HepG2 (cell line): Measurements from ENCODE around the gene KLHL5. TPM values are rescaled to one million over a fixed set of nuclear protein-coding genes. Genes with fewer than 3 reads are reported as not detected.

Experiments used
- AGO1 ChIP-seq: fragments of 200-400 bp; formaldehyde crosslinking; IDR thresholded peaks from 2 replicates; pipeline ENCODE4 v1.6.1; 2017; ENCODE audit warnings: mild to moderate bottlenecking, low read depth, low read length, moderate library complexity; ENCODE audit not compliant: poor library complexity, severe bottlenecking
- ESRRA ChIP-seq: sonication (generic); formaldehyde crosslinking; IDR thresholded peaks from 2 replicates; pipeline ENCODE4 v1.5.1; 2020; ENCODE audit warnings: mild to moderate bottlenecking, low read depth, missing genetic modification reagents
- ETV6 ChIP-seq: sonication (generic); formaldehyde crosslinking; conservative IDR thresholded peaks from 2 replicates; pipeline ENCODE4 v1.4.0; 2020; ENCODE audit warnings: missing genetic modification reagents
- HMG20B ChIP-seq: conservative IDR thresholded peaks from 2 replicates; pipeline ENCODE4 v1.6.1; 2016; ENCODE audit warnings: missing genetic modification reagents, missing compliant biosample characterization
- RBAK ChIP-seq: sonication (generic); formaldehyde crosslinking; IDR thresholded peaks from 2 replicates; pipeline ENCODE4 v1.5.1; 2020; ENCODE audit warnings: mild to moderate bottlenecking, missing genetic modification reagents
- TBX2 ChIP-seq: sonication (generic); formaldehyde crosslinking; IDR thresholded peaks from 2 replicates; pipeline ENCODE4 v1.5.0; 2020; ENCODE audit warnings: missing genetic modification reagents, mild to moderate bottlenecking, borderline replicate concordance
- ZFYVE20 ChIP-seq: sonication (generic); formaldehyde crosslinking; IDR thresholded peaks from 2 replicates; pipeline ENCODE4 v1.8.0; 2023; ENCODE audit warnings: low read depth, mild to moderate bottlenecking, moderate library complexity, missing genetic modification reagents, borderline replicate concordance
- ZNF451 ChIP-seq: sonication (generic); formaldehyde crosslinking; IDR thresholded peaks from 2 replicates; pipeline ENCODE4 v1.5.0; 2020; ENCODE audit warnings: mild to moderate bottlenecking, missing genetic modification reagents
- ZSCAN12 ChIP-seq: sonication (generic); formaldehyde crosslinking; IDR thresholded peaks from 2 replicates; pipeline ENCODE4 v1.9.0; 2021; ENCODE audit warnings: mild to moderate bottlenecking, missing genetic modification reagents
- polyA plus RNA-seq, 8 experiments: library from polyadenylated mRNA; depleted of rRNA in 3 of 8; stranded (reverse) in 7 of 8; unstranded in 1 of 8; fragments of >200 nt; fragmentation: Illumina TruSeq in 4 of 8; extraction: Trizol in 4 of 8; gene quantifications; 2 replicates each; pipeline versions ENCODE4 v1.2.1 to v1.2.3, GENCODE V29; 2011 to 2016; ENCODE audit warnings: low read depth in 4 of 8, missing spikeins in 1 of 8, mixed read lengths in 1 of 8; ENCODE audit not compliant: insufficient read depth in 1 of 8
- total RNA-seq, 5 experiments: library from RNA; depleted of rRNA; stranded (reverse); fragments of >200 nt; fragmentation: Illumina TruSeq; extraction: Trizol; gene quantifications; 2 replicates each; pipeline ENCODE4 v1.2.3, GENCODE V29; 2016; ENCODE audit warnings: low read depth in 1 of 5
- TF ChIP-seq, protein P1 (sequence below): sonication (generic); formaldehyde crosslinking; IDR thresholded peaks from 2 replicates; pipeline ENCODE4 v1.5.0; 2020; ENCODE audit warnings: mild to moderate bottlenecking, missing genetic modification reagents
- TF ChIP-seq, protein P2 (sequence below): sonication (generic); formaldehyde crosslinking; IDR thresholded peaks from 2 replicates; pipeline ENCODE4 v1.4.0; 2020; ENCODE audit warnings: missing genetic modification reagents, borderline replicate concordance
- TF ChIP-seq, protein P3 (sequence below), 2 experiments: IDR thresholded peaks; 2 replicates each; pipeline ENCODE4 v1.6.1; 2011 to 2012; ENCODE audit warnings: low read length in 2 of 2, borderline replicate concordance in 1 of 2, low read depth in 1 of 2, mild to moderate bottlenecking in 1 of 2, moderate library complexity in 1 of 2
- TF ChIP-seq, protein P4 (sequence below): sonication (generic); formaldehyde crosslinking; IDR thresholded peaks from 2 replicates; pipeline ENCODE4 v1.4.0; 2020; ENCODE audit warnings: mild to moderate bottlenecking, missing genetic modification reagents
- TF ChIP-seq, protein P5 (sequence below): IDR thresholded peaks from 2 replicates; pipeline ENCODE4 v1.6.1; 2018; ENCODE audit warnings: missing genetic modification reagents

KLHL5 gene
- total and polyA plus RNA-seq, 2 of the 13 experiments (the other 11 are each of a cell fraction or from before 2014, with no cell fraction given): 36.2 to 38.7 TPM

DNA sequence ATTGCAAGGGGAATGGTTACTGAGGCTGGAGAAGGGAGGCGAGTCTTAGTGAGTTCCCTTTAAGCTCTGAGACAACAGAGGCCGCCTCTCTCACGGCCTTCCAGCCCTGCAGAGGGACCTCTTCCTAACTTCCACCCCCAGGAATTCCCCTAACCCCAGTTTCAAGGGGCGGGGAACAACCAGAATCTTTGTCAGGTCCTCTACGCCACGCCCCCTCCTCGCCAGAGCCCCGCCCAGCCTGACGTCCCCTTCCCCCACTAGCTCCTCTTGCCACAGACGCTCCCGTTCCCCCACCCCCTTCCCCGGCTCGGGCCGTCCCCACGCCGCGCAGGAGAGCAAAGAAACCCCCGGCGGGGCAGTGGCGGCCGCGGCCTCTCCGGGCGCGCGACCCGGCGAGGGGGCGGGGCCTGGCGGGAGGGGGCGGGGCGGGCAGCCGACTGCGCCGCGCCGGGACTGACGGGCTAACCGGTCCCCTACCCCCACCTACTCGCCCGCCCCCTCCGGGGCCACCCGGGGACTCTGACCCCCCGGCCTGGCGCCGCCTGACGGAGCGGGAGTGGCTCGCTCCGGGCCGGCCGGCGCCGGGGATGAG is 17.6 kb upstream of the KLHL5 start (continued):
- TF ChIP-seq TBX2 (peak; percentile 59; the same call in 1 of the 2 replicates), ZSCAN12 (CRISPR knock-in tag) (no peak), ETV6 (CRISPR knock-in tag) (no peak), ESRRA (CRISPR knock-in tag) (no peak), ZNF451 (CRISPR knock-in tag) (no peak), HMG20B (CRISPR knock-in tag) (peak; percentile 46; the same call in 1 of the 2 replicates), ZFYVE20 (CRISPR knock-in tag) (no peak), AGO1 (no peak), RBAK (CRISPR knock-in tag) (no peak)
- TF ChIP-seq, protein P1, sequence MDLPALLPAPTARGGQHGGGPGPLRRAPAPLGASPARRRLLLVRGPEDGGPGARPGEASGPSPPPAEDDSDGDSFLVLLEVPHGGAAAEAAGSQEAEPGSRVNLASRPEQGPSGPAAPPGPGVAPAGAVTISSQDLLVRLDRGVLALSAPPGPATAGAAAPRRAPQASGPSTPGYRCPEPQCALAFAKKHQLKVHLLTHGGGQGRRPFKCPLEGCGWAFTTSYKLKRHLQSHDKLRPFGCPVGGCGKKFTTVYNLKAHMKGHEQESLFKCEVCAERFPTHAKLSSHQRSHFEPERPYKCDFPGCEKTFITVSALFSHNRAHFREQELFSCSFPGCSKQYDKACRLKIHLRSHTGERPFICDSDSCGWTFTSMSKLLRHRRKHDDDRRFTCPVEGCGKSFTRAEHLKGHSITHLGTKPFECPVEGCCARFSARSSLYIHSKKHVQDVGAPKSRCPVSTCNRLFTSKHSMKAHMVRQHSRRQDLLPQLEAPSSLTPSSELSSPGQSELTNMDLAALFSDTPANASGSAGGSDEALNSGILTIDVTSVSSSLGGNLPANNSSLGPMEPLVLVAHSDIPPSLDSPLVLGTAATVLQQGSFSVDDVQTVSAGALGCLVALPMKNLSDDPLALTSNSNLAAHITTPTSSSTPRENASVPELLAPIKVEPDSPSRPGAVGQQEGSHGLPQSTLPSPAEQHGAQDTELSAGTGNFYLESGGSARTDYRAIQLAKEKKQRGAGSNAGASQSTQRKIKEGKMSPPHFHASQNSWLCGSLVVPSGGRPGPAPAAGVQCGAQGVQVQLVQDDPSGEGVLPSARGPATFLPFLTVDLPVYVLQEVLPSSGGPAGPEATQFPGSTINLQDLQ (CRISPR knock-in tag): no peak
- TF ChIP-seq, protein P2, sequence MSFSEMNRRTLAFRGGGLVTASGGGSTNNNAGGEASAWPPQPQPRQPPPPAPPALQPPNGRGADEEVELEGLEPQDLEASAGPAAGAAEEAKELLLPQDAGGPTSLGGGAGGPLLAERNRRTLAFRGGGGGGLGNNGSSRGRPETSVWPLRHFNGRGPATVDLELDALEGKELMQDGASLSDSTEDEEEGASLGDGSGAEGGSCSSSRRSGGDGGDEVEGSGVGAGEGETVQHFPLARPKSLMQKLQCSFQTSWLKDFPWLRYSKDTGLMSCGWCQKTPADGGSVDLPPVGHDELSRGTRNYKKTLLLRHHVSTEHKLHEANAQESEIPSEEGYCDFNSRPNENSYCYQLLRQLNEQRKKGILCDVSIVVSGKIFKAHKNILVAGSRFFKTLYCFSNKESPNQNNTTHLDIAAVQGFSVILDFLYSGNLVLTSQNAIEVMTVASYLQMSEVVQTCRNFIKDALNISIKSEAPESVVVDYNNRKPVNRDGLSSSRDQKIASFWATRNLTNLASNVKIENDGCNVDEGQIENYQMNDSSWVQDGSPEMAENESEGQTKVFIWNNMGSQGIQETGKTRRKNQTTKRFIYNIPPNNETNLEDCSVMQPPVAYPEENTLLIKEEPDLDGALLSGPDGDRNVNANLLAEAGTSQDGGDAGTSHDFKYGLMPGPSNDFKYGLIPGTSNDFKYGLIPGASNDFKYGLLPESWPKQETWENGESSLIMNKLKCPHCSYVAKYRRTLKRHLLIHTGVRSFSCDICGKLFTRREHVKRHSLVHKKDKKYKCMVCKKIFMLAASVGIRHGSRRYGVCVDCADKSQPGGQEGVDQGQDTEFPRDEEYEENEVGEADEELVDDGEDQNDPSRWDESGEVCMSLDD (CRISPR knock-in tag): no peak
- TF ChIP-seq, protein P3, sequence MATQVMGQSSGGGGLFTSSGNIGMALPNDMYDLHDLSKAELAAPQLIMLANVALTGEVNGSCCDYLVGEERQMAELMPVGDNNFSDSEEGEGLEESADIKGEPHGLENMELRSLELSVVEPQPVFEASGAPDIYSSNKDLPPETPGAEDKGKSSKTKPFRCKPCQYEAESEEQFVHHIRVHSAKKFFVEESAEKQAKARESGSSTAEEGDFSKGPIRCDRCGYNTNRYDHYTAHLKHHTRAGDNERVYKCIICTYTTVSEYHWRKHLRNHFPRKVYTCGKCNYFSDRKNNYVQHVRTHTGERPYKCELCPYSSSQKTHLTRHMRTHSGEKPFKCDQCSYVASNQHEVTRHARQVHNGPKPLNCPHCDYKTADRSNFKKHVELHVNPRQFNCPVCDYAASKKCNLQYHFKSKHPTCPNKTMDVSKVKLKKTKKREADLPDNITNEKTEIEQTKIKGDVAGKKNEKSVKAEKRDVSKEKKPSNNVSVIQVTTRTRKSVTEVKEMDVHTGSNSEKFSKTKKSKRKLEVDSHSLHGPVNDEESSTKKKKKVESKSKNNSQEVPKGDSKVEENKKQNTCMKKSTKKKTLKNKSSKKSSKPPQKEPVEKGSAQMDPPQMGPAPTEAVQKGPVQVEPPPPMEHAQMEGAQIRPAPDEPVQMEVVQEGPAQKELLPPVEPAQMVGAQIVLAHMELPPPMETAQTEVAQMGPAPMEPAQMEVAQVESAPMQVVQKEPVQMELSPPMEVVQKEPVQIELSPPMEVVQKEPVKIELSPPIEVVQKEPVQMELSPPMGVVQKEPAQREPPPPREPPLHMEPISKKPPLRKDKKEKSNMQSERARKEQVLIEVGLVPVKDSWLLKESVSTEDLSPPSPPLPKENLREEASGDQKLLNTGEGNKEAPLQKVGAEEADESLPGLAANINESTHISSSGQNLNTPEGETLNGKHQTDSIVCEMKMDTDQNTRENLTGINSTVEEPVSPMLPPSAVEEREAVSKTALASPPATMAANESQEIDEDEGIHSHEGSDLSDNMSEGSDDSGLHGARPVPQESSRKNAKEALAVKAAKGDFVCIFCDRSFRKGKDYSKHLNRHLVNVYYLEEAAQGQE (IDR thresholded peaks at IDR 0.05; ENCODE audit: borderline replicate concordance in 1 of 2, low read depth in 1 of 2, low read length in 2 of 2): no peak
- TF ChIP-seq, protein P4, sequence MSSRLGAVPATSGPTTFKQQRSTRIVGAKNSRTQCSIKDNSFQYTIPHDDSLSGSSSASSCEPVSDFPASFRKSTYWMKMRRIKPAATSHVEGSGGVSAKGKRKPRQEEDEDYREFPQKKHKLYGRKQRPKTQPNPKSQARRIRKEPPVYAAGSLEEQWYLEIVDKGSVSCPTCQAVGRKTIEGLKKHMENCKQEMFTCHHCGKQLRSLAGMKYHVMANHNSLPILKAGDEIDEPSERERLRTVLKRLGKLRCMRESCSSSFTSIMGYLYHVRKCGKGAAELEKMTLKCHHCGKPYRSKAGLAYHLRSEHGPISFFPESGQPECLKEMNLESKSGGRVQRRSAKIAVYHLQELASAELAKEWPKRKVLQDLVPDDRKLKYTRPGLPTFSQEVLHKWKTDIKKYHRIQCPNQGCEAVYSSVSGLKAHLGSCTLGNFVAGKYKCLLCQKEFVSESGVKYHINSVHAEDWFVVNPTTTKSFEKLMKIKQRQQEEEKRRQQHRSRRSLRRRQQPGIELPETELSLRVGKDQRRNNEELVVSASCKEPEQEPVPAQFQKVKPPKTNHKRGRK (CRISPR knock-in tag): no peak
- TF ChIP-seq, protein P5, sequence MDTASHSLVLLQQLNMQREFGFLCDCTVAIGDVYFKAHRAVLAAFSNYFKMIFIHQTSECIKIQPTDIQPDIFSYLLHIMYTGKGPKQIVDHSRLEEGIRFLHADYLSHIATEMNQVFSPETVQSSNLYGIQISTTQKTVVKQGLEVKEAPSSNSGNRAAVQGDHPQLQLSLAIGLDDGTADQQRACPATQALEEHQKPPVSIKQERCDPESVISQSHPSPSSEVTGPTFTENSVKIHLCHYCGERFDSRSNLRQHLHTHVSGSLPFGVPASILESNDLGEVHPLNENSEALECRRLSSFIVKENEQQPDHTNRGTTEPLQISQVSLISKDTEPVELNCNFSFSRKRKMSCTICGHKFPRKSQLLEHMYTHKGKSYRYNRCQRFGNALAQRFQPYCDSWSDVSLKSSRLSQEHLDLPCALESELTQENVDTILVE: no peak; the same call in 1 of the 2 replicates
